Raji (cell line): Measurements from ENCODE around the gene RAB1B.

Source experiments
- POLR2A ChIP-seq: IDR thresholded peaks from 2 replicates; pipeline ENCODE4 v1.6.1; 2011; ENCODE audit warnings: low read depth, low read length, control low read depth; ENCODE audit not compliant: insufficient read depth

Gene RAB1B

DNA sequence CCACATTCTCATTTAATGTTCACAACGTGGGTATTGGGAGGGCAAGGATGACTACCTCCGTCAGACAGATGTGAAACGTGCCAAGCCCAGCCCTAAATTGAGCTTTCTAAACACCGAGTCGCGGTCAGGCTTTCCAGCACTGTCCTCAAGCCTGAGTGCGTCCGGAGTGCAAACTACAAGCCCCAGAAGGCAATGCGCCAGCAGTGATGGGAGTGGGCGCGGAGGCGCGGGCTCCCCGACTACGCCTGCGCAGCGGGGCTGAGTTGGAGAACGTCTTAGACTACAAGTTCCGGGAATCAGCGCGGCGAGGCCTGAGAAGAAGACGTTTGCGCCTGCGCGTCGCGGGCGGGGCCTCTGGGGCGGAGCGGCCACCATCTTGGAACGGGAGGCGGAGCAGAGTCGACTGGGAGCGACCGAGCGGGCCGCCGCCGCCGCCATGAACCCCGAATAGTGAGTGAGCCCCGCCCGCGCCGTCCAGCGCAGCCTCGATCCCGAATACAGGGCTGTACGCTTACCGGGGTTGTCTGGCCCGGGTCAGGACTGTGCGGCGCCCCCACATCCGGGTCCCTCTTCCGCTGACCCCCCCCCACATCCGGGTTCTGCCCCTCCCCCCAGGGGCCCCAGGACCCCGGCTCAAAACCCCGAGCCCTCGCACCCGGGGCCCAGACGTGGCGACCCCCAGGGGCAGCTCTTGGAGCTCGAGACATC, at the start of gene RAB1B:
TSS of gene RAB1B (plus strand) at position 396 of the 708 bp plus-strand sequence. CDS start at position 437, 41 bp downstream.
- TF ChIP-seq POLR2A, result peak; percentile 62

DNA sequence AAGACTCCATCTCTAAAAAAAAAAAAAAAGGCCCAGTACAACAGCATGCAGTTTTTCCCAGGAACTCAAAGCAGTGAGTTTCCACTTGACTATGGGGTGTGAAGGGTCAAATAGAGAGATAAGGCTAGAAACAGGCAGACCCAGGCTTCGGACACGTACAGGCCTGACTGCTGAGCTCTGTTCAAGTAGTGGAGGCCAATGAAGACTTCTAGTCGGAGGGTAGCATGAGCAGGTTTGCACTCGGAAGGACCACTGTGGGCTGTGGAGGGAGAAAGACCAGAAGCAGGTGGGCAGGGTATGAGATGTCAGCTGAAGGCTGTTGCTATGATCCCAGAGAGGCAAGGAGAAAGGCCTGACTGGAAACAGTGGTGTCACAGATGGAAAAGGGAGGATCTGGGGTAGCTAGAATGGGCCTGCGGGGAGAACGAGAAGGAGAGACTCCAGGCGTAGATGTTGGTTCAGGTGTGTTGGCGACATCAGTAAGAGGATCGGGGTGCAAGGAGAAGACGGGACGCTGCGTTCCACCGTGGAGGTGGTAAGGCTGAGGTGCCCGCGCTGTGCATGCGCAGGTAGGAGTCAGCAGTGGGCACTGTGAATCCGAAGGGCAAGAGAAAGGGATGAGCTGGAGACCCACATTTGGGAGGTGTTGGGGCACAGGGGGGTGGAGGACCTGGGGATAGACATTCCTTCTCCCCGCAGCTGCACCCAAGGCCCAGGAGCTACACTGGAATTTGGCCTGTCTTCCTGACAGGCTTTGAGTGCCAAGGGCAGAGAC, 49.4 kb upstream of the RAB1B start:
- TF ChIP-seq POLR2A, result no peak

DNA sequence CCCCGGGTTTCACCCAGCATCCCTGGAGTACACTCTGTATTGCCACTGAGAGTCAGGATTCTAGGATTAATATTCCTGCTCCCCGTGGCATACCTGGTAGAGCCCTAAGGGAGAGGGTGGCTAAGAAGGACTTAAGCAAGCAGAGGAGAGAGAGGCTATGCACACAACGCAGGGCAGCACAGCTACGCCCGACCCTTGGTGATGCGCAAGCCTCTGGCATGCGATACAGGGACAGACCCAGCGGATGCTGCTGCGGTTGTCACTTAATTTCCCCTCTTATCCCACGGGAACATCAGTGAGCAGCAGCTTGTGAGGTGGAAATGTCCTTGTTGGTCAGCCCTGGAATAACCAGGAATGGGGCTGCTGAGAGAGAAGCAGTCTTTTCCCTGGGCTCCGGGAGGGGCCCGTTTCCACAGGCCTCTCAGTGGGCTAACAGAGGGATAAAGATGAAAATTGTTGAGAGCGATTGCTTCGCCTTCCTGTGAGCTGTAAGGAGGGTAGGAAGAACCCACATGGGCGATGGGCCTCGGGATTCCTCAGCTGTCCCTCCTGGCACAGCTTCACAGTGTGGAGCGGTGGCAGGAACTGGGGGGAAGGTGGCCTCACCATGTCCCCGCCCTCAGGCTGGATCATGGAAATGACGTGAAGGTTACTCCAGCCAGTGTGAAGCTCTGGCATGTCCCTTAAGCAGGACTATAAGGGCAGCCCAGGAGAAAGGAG, 48.4 kb upstream of the RAB1B start:
- no peak for TF ChIP-seq POLR2A

DNA sequence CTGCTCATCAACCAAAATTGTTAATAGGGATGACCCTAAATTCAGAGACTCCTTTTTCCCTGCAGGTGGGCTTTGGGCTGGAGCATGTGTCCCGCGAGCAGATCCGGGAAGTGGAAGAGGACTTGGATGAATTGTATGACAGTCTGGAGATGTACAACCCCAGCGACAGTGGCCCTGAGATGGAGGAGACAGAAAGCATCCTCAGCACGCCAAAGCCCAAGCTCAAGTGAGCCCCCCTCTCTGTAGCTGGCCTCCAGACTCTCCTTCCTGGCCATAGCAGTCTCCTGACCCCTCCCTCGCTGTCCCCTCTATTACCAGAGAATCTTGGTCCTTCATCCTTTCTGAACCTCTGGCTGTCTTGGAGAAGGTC, 47.9 kb upstream of the RAB1B start:
- TF ChIP-seq POLR2A, result no peak

DNA sequence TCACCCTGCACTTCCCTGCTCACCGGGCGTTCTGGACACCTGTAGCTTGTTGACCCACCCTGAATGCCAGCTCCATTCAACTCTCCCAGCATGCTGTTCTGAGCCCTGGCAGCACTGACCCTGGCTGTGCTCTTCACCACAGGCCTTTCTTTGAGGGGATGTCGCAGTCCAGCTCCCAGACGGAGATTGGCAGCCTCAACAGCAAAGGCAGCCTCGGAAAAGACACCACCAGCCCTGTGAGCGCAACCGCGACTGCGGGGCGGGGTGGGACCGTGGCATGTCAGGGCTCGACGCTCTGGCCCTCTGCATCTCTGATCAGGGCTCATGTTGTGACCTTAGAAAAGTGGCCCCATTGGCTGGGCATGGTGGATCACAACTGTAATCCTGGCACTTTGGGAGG, 47.4 kb upstream of the RAB1B start:
- no peak for TF ChIP-seq POLR2A

DNA sequence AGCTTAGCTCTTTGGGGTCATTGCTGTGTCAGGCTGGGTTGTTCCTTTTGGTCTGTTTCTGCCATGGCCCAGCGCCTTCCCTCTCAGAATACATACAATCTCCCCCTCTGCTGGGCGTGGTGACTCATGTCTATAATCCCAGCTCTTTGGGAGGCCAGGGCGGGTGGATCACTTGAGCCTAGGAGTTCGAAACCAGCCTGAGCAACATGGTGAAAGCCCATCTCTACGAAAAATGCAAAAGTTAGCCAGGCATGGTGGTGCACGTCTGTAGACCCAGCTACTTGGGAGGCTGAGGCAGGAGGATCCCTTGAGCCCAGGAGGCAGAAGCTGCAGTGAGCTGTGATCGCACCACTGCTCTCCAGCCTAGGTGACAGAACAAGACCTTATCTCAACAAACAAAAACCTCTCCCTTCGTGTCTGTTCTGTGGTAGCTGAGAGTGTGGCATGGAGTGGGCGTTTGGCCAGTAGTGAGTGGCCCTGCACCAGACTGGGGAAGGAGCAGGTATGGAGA, 46.7 kb upstream of the RAB1B start:
- no peak for TF ChIP-seq POLR2A

DNA sequence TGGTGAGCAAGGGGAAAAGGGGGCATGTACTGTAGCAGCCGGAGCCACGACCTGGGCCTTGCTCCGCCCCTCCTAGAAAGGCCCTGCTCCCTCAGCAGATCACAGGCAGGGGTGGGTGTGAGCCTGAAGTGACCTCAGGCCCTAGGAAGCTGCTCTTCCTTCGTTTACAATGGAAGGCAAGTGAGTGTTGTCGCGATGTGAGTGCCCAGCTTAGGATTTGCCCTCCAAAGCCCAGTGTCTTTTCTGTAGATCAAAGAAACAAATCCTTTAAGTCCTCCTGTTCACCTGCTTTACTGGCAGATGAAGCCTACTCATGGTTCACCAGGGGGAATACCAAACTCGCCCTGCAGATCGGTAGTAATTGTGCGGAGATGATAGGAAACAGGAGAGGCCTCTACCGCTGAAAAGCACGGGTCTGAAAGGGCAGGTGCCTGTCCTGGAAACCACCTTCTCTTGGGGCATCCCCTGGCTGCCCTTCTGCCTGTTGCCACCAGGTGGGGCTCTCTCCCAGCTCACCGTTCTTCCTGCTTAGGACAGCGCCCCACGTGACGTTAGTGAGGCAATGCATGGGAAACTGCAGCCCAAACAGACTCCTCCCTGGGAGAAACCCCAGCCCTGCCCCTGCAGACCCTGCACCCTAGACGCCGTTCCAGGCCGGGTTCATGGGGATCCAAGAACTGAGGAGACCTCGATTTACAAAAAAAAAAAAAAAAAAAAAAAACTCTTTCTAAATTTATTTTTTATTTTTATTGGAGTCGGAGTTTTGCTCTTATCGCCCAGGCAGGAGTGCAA, 45.9 kb upstream of the RAB1B start:
- 0 out of 2 replicates have a peak, but pooled peaks have one; percentile 18 for TF ChIP-seq POLR2A

DNA sequence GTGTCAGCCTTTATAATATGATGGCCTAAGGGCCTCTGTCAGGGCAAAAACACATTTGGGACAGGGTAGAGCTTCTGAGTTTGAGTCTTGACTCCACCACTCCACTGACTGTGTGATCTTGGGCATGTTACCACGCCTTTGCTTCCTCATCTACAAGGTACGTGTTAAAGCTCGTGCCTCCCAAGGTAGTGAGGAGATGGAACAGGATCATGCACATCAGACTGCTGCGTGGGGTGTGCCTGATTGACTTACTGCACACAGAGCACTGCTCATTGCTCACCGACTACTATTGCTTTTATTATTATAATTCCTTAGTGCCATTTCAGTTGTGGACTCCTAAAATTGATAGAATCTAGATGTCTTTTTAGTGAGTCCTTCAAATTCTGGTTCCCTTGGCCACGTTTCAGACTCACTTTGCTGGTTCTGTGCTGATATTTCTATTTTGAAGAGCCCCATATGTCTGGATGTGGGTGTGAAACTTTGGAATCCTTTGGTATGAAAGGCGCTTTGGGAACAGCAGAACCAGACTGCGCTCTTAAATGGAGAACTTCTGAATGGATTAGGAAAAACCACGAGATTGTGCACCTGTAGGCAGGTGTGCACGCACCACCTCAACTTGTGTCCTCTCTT, 44.1 kb upstream of the RAB1B start:
- no peak for TF ChIP-seq POLR2A

DNA sequence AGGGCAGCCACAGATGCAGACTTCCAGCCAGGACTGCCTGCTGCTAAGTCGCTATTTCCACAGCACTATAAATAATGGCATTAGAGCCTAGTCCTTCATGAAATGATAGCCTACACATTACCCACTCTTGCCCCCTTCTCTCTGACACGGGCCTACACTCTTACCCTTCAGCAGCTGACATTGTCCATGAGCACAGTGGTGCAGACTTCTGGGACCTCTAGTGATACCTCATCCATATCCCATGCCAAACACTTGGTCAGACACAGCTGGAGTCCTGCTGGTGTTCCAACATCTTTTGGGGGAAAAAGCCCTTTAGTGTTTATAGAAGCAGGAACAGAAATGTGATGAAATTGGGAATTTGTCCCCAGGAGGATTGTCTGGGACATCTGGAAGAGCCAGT, 43.4 kb upstream of the RAB1B start:
- no peak for TF ChIP-seq POLR2A

DNA sequence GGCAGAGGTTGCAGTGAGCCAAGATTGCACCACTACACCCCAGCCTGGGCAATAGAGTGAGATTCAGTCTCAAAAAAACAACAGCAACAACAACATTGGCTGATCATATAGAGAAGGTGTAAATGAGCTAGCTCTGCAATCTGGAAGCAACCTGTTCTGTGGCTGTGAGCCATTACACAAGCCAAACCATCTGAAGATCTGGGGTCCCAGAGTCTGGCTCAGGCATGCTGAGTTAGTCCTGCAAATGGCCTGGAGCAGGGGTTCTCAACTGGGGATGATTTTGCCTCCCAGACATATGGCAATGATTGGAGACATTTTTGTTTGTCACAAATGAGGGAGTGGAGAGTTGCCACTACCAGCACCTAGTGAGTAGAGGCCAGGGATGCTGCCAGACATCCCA, 42.3 kb upstream of the RAB1B start:
- TF ChIP-seq POLR2A, result no peak

DNA sequence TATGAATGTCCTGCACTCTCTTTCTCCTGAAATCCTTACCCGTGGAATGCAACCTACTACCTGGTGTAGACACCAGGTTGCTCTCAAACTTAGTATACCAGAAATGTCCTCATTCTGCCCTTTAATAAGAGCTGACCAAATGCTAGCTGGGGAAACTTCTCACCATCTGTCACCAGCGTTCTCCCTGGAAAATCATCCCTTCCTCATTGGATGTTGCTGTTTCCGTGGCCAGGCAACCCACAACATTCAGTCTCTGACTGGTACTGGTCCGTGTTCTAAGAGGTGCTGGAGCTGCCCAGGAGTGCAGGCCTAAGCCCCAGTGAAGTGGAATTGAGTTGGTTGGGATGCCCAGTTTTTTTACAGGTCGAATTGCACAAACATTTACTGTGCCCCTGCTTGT, 40.7 kb upstream of the RAB1B start:
- TF ChIP-seq POLR2A, result no peak

DNA sequence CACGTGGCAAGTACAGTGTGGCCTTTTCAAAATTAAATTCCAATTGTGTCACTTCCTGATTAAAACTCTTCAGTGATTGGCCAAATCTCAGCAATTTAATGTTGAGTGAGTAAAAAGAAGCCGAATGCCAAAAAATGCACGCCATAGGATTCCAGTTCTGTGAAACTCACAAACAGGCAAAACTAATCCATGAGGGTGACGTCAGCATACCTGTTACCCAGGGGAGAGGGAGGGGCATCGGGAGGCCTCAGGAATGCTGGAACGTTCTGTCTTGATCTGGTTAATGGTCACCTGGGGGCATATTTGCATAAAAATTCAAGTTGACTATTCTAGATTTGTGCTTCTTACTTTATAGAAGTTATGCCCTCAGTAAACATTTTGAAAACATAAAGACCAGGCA, 39.9 kb upstream of the RAB1B start:
- no peak for TF ChIP-seq POLR2A

DNA sequence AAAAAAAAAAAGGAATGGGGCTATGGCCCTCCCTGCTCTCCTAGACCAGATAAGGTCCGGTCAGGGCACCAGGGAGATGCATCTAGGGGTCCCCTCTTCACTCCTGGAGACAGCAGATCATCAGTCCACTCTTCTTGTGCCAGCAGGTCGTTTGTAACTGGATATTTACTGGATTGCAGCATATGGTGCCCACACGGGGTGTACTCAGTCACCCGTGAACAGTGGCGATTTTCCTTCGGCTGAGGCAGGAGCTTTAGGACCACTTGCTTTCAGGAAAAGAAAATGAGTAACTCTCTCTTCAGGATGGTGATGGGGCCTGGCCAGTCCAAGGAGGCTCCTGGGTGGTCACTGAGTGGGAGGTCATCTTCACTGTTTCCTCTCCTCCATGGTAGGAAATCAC, 38.3 kb upstream of the RAB1B start:
- TF ChIP-seq POLR2A, result no peak

DNA sequence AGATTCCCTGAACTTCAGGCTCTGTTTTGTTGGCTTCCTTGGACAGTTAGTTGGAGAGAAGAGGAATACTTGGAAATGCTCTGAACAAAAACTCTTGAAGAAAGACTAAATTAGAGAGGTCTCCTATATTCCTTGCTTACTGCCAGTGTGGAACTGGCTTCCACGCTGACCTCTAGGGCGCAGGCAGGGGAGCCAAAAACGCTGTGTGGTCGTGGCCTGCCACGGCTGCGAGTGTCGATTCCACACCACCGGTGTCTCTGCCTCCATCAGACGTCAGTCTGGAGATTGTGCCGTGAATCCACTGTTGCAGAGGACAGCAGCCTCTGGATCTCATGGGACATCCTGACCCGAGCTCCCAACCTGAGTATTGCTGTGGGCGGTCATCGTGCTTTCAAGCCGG, 37.5 kb upstream of the RAB1B start:
- no peak for TF ChIP-seq POLR2A

DNA sequence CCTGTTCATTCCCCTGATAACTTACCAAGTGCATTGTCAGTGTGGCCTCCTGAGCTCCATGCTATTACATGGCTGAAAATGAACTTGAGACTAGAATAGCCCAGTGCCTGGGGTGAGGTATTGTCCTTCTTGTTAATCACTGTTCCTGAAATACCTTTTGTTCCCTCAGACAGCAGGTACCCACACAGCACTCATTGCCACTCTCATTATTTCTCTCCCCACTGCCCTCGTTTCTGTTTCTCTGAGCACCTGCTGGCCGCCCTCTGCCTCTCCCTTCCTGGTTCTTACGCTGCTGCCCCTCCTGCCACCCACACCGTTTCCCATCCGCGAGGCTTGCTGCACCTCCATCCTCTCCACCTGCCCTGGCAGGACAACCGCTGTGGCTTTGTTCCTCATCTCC, 36.9 kb upstream of the RAB1B start:
- no peak for TF ChIP-seq POLR2A

DNA sequence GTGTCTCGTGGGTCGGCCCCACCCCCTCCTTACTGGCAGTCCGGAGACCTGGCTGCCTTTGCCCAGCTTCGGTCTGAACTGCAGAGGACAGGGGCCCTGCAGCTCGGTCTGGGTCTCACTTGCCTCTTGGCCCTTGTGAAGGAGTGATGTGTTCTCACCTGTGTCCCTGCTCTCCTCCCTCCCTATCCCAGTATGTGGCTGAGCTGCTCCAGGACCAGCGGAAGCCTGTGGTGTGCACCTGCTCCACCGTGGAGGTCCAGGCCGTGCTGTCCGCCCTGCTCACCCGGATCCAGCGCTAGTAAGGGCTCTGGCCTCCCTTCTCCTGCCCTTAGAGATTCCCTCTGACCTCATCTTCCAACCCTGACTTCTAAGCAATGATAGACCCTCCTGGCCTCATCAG, 35.7 kb upstream of the RAB1B start:
- no peak for TF ChIP-seq POLR2A
